Progenitor cell of endocrine pancreas (in vitro differentiated cells): ENCODE data around the gene EPN2. TPM values are rescaled to one million over a fixed set of nuclear protein-coding genes. Genes with fewer than 3 reads are reported as not detected.

Source experiments
- DNase-seq: peaks from one replicate; pipeline ENCODE4 v3.0.0; 2021; ENCODE audit warnings: low spot score; ENCODE audit not compliant: unreplicated experiment
- H3K27ac Mint-ChIP-seq: 2 replicates; pipeline ENCODE4 v1.8.0; 2021; ENCODE audit warnings: mild to moderate bottlenecking, moderate library complexity, mixed read lengths
- H3K27me3 Mint-ChIP-seq: 2 replicates; pipeline ENCODE4 v1.8.0; 2021; ENCODE audit warnings: mixed read lengths
- H3K36me3 Mint-ChIP-seq: 2 replicates; pipeline ENCODE4 v1.8.0; 2022; ENCODE audit warnings: mixed read lengths; ENCODE audit not compliant: insufficient read depth
- H3K4me1 Mint-ChIP-seq: 2 replicates; pipeline ENCODE4 v1.8.0; 2021; ENCODE audit warnings: low read depth, mixed read lengths
- H3K4me3 Mint-ChIP-seq: 2 replicates; pipeline ENCODE4 v1.8.0; 2021; ENCODE audit warnings: low read depth, mild to moderate bottlenecking, moderate library complexity, mixed read lengths
- H3K9me3 Mint-ChIP-seq: 2 replicates; pipeline ENCODE4 v1.8.0; 2021; ENCODE audit warnings: low read depth, mixed read lengths
- total RNA-seq: library from RNA; stranded (reverse); gene quantifications from 2 replicates; pipeline ENCODE4 v1.2.1, GENCODE V29; 2021
- TF ChIP-seq, protein P1 (sequence below): fragments of 200-600 bp; sonication (generic); IDR thresholded peaks from one replicate; pipeline ENCODE4 v1.5.0; 2021; ENCODE audit warnings: antibody characterized with exemption, mild to moderate bottlenecking; ENCODE audit not compliant: unreplicated experiment

EPN2 gene
- total RNA-seq, 1 donor from 2014 or later = 49.8 TPM

DNA sequence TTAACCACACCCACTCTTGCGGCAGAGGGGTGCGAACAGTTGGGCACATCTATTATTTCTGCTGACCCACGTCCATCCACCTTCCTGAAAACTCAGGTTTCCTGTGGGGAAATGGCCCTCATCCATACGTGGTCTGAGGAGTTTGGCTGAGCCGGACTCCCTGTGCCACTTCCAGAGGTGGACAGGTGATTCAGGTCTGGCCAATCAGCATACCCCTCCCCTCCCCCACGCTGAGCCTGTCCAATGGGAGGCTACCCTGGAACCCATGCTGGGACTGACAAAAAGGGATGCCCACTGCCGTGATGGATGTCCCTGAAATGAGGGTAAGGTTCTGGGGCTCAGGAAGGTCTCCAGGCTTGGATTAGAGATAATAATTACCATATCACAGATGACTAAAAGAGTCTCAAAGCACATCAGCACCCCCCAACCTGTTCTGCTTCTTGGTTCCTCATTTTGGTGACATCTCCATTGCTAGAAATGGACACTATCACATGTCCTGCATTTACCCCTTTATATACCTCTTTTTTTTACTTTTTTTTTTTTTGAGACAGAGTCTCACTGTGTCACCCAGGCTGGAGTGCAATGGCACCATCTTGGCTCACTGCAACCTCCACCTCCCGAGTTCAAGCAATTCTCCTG lies 135.8 kb downstream of the EPN2 start:
- no peak overlapping the region for H3K4me3 Mint-ChIP-seq
- no peak for DNase-seq
- TF ChIP-seq, protein P1, sequence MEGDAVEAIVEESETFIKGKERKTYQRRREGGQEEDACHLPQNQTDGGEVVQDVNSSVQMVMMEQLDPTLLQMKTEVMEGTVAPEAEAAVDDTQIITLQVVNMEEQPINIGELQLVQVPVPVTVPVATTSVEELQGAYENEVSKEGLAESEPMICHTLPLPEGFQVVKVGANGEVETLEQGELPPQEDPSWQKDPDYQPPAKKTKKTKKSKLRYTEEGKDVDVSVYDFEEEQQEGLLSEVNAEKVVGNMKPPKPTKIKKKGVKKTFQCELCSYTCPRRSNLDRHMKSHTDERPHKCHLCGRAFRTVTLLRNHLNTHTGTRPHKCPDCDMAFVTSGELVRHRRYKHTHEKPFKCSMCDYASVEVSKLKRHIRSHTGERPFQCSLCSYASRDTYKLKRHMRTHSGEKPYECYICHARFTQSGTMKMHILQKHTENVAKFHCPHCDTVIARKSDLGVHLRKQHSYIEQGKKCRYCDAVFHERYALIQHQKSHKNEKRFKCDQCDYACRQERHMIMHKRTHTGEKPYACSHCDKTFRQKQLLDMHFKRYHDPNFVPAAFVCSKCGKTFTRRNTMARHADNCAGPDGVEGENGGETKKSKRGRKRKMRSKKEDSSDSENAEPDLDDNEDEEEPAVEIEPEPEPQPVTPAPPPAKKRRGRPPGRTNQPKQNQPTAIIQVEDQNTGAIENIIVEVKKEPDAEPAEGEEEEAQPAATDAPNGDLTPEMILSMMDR = no peak
- H3K9me3 Mint-ChIP-seq = no peaks in the 10 kb centered on the region
- no peaks in the 10 kb centered on the region for H3K36me3 Mint-ChIP-seq
- peaks cover 6% of the 10 kb centered on the region for H3K4me1 Mint-ChIP-seq
- H3K27me3 Mint-ChIP-seq = no peaks in the 10 kb centered on the region
- H3K27ac Mint-ChIP-seq = no peak overlapping the region

DNA sequence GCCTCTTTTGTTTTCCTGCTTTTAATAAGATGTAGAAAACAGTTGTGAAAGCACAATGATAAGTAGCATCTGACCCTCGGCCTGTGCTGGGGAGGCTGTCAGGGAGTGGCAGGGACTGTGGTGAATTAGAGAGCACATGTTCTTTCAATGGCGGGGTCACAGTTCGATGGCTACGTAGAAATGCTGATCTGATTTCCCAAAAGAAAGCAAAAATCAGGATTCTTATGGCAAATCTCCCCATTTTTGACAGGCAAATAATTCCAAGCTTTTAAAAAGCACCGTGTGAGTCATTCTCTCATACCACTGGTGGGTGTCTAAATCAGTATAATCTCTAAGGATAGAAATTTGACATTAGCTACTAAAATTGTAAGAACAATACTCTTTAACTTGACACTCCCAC lies 137.0 kb downstream of the EPN2 start:
- H3K27ac Mint-ChIP-seq = no peak overlapping the region
- no peak for DNase-seq
- TF ChIP-seq, protein P1 = no peak
- no peak overlapping the region for H3K4me3 Mint-ChIP-seq
- no peaks in the 10 kb centered on the region for H3K36me3 Mint-ChIP-seq
- no peaks in the 10 kb centered on the region for H3K27me3 Mint-ChIP-seq
- peaks cover 8% of the 10 kb centered on the region for H3K4me1 Mint-ChIP-seq
- no peaks in the 10 kb centered on the region for H3K9me3 Mint-ChIP-seq

DNA sequence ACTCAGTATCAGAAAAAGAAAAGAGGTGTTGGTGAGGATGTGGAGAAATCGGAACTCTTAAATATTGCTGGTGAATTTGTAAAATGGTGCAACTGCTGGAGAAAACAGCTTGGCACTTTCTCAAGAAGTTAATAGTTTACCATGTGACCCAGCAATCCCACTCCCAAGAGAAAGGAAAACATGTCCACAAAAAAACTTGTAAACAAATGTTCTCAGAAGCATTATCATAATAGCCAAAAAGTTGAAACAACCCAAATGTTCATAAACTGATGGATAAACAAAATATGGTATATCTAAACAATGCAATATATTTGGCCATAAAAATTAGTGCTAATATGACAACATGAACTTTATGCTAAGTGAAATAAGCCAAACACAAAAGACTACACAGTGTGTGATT lies 138.6 kb downstream of the EPN2 start:
- no peaks in the 10 kb centered on the region for H3K9me3 Mint-ChIP-seq
- H3K27me3 Mint-ChIP-seq = no peaks in the 10 kb centered on the region
- H3K4me3 Mint-ChIP-seq = peak overlapping the region; percentile 54
- no peak overlapping the region for H3K27ac Mint-ChIP-seq
- TF ChIP-seq, protein P1 = no peak
- H3K4me1 Mint-ChIP-seq = peaks cover 14% of the 10 kb centered on the region
- peaks cover 4% of the 10 kb centered on the region for H3K36me3 Mint-ChIP-seq
- no peak for DNase-seq

DNA sequence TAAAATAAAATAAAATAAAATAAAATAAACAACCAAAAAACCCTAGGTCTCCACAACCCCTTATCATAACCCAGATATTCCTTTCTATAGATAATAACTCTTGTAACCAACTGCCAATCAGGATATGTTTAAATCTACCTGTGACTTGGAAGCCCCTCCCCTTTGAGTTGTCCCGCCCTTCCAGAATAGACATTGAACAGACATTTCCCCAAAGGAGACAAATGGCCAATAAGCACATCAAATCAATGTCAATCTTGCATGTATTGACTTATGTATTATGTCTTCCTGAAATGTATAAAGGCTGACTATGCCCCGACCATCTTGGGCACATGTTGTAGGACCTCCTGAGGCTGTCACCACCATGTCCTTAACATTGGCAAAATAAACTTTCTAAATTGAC lies 139.6 kb downstream of the EPN2 start:
- no peak for DNase-seq
- peak overlapping the region; percentile 96 for H3K27ac Mint-ChIP-seq
- peaks cover 14% of the 10 kb centered on the region for H3K4me1 Mint-ChIP-seq
- H3K27me3 Mint-ChIP-seq = no peaks in the 10 kb centered on the region
- no peaks in the 10 kb centered on the region for H3K9me3 Mint-ChIP-seq
- H3K36me3 Mint-ChIP-seq = peaks cover 8% of the 10 kb centered on the region
- peak overlapping the region; percentile 93 for H3K4me3 Mint-ChIP-seq
- TF ChIP-seq, protein P1 = no peak

DNA sequence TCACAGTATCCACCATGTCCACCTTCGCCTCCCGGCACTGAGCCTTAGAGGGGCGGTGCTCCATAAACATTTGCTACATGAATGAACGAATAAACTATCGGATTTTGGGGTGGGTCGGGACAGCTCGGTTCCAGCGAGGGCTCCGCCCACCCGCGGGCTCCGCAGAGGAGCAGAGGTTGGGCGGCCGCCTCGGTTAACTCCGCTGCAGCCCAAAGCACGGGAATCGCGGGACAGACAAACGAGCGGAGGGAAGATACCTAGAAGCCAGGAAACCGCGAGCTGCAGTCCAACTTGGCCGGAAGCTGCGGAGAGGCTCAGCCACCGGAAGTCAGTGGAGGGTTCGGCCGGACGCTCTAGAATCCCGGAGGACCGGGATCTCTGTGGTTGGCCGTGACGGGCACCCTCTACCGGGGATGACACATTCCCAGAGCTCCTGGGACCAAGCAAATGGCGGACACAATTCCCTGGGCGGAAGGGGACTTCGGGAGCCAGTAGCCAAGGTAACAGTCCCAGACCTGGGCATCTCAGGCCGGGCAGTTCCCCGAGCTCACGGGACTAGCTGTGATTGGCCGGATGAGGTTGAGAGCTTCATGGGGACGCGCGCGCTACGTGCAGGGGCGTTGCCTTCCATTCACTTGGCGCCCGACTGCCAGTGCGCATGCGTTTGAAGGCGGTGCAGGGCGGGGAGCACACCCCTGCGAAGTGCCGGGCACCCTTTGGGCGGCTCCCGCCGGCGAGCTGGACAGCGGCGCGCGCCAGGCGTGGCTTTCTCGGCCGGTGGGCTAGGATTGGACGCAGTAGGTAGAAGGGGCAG lies 140.6 kb downstream of the EPN2 start:
- Mint-ChIP-seq H3K9me3 (no peaks in the 10 kb centered on the region), H3K4me3 (peak overlapping the region; percentile 93), H3K27me3 (no peaks in the 10 kb centered on the region), H3K4me1 (peaks cover 14% of the 10 kb centered on the region), H3K27ac (peak overlapping the region; percentile 96), H3K36me3 (peaks cover 10% of the 10 kb centered on the region)
- peak; percentile 99 for DNase-seq
- TF ChIP-seq, protein P1 = no peak
